GM12872 (cell line): ENCODE results near the gene VAC14.

Experiments
- CTCF ChIP-seq: IDR thresholded peaks from 3 replicates; pipeline ENCODE4 v1.5.1; 2011; ENCODE audit warnings: low read depth, mild to moderate bottlenecking, low read length, moderate library complexity; ENCODE audit not compliant: insufficient read depth

VAC14 gene

GRCh38 chr16:70703041-70703834 is 97.7 kb downstream of the VAC14 start:
- TF ChIP-seq CTCF, result no peak

DNA sequence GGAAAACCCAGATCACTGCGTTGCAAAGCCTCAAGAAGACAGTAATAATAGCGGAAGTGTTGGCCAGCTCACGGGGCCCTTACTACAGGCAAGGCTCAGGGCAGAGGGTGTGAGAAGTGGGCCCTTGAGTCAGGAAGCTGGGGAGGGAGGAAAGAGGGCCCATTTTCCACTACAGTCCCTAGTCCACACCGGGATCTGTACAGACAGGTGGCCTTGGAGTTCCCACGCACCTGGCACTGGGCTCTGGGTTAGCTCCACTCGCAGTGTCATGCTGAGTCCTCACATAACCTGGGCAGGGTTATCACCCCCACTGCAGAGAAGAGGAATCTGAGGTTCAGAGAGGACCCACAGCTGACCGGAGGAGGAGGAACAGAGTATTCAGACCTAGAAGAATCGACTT is 98.3 kb downstream of the VAC14 start:
- TF ChIP-seq CTCF, result no peak

DNA sequence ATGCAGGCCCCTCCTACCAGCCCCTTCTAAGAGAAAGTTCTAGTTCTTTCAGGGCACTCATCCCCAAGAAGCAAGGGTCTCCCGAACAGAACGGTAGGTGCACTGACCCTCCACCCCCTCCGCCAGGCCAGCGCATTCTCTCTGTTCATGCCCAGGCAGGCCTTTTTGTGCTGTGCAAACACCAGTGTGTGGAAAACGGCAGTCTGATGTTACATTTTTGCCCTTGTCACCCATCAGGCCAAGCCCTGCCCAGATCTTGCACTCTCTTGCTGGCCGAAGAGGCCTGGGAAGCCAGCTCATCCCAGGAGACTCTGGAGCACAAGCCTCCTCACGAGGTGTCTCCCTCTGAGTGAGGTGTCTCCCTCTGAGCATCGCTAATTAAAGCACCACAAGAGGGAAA is 99.0 kb downstream of the VAC14 start:
- no peak for TF ChIP-seq CTCF

DNA sequence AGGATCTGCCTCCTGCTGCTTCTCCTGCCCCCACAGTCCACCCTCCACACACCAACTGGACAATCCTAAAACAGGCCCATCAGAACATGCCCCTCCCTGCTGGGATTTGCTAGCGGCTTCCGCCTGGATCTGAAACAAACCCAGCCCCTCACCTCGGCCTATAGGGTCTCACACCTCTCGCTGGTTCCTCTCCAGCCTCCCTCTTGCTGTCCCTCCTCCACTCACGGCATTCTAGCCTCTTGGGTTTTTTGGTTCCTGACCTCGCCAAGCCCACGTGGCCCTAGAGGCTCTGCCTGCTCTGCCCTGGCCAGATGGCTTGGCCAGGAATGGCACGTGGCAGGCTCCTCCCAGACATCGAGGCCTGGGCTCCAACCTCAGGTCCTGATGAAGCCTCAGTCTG is 99.4 kb downstream of the VAC14 start:
- no peak for TF ChIP-seq CTCF

DNA sequence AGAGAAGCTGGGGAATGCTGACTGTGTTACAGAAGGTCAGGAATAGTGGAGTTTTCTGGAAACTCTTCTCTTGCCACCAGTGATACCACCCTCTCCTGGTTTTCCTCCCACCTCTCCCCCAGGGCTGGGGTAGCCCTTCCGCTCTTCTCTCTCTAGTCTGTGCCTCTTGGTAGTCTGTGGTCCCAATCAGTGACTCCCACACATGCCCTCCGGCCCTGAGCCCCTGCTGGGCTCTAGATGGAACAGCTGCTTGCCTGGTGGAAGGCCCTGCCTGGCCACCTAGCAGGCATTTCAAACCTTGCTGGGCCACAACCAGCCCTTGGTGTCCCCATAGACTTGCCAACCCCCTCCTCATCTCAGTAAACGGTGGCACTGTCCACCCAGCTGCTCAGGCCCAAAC is 99.9 kb downstream of the VAC14 start:
- no peak for TF ChIP-seq CTCF

DNA sequence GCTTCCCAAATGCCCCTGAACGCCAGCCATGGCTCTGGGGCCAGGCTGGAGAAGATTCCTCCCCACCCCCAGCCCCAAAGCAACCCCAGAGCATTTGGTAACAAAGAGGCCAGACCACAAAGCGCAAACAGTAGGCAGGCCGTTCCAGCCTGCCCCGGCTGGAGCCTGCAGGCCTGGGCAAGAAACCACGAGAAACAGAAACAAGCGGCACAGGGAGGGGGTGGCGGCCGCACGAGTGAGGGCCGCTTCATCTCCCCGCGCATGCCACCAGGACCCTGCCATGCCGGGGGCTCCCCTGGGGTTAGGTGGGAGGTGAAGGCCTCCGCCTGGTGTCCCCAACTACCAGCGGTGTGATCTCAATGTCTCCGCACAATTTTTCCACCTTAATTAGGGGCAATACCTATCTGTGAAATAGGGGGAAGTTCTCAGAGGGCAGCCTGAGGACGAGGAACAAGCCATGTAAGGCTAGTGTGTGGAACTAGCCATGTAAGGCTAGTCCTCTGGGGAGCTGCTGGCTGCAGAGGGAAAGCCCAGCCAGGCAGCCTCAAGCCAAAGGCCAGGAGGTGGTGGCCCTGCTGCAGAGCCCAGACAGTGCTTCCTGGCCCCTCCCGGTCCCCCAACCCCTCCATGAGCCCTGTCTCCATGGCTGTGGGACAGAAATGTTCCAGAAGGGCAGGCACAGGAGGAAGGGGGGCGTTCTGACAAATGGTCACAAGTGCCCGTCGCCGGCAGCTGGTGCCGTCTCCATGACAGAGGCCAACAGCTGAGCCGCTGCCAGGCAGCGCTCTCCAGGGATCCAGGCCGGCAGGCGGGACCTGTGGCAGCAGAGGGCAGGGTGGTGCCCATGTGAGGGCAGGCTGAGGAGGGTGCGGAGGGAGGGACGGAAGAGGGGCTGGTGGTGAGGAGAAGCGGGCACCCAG is 100.6 kb downstream of the VAC14 start:
- no peak for TF ChIP-seq CTCF

DNA sequence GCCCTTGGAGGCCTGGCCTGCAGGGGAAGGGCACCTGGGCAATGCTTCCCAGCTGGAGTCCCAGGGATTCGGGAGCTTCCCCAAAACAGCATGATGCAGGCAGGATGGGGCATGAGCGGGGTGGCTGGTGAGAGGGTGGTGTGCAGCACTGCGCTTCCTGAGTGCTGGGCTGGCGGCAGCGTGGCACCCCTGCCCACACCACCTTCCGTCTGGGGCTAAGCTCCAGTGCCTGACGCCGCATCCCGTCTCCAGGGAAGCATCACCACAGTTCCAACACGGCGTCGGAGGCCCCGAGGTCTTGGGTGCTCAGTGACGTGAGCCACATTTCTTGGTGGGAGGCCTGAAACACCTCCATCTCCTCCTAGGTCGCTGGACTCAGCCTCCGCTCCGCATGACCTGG is 101.3 kb downstream of the VAC14 start:
- no peak for TF ChIP-seq CTCF
